Measurements from ENCODE around the gene IL32.

IL32 gene

GRCh38 chr16:3027983-3028715 is 37.3 kb upstream of the IL32 start (continued):
- no peak for TF ChIP-seq ZNF221 (tag by site-specific recombination; IDR thresholded peaks at IDR 0.05; ENCODE audit: borderline replicate concordance)
- no peak for TF ChIP-seq ZNF658 (tag by site-specific recombination; IDR thresholded peaks at IDR 0.05)
- no peak for TF ChIP-seq PRDM2 (tag by site-specific recombination; IDR thresholded peaks at IDR 0.05; ENCODE audit: borderline replicate concordance)
- no peak for TF ChIP-seq ZNF518A (tag by site-specific recombination; conservative IDR thresholded peaks at IDR 0.05; ENCODE audit: low read depth)
- TF ChIP-seq ZNF133 (tag by site-specific recombination; IDR thresholded peaks at IDR 0.05) = no peak
- no peak for TF ChIP-seq ZBTB1 (tag by site-specific recombination; IDR thresholded peaks at IDR 0.05)
- TF ChIP-seq ZNF184 (tag by site-specific recombination; IDR thresholded peaks at IDR 0.05) = no peak
- TF ChIP-seq ZNF747 (tag by site-specific recombination; IDR thresholded peaks at IDR 0.05) = no peak
- TF ChIP-seq ZSCAN4 (tag by site-specific recombination; IDR thresholded peaks at IDR 0.05) = no peak
- TF ChIP-seq ZNF561 (tag by site-specific recombination; IDR thresholded peaks at IDR 0.05; ENCODE audit: borderline replicate concordance) = no peak
- TF ChIP-seq ZNF398 (tag by site-specific recombination; IDR thresholded peaks at IDR 0.05) = no peak
- TF ChIP-seq ZNF362 (tag by site-specific recombination; IDR thresholded peaks at IDR 0.05) = no peak
- TF ChIP-seq ZNF768 (tag by site-specific recombination; IDR thresholded peaks at IDR 0.05) = no peak
- no peak for TF ChIP-seq ZNF830 (tag by site-specific recombination; IDR thresholded peaks at IDR 0.05; ENCODE audit: low read depth)
- no peak for TF ChIP-seq ZNF629 (tag by site-specific recombination; IDR thresholded peaks at IDR 0.05)
- no peak for TF ChIP-seq ZNF623 (tag by site-specific recombination; IDR thresholded peaks at IDR 0.05)
- no peak for TF ChIP-seq ZBTB49 (tag by site-specific recombination; IDR thresholded peaks at IDR 0.05; ENCODE audit: low read depth)
- TF ChIP-seq MEIS1 (CRISPR knock-in tag; IDR thresholded peaks at IDR 0.05; ENCODE audit: borderline replicate concordance) = no peak
- no peak for TF ChIP-seq ZNF214 (tag by site-specific recombination; IDR thresholded peaks at IDR 0.05; ENCODE audit: borderline replicate concordance)

Data from HEK293 (cell line).